ENCODE data around the gene TEAD1.
"Not testable (repeated sequence)": the region's sequence is repeated elsewhere in the genome, so short reads cannot be mapped to it uniquely, and the experiment has no call there.

Gene TEAD1

DNA sequence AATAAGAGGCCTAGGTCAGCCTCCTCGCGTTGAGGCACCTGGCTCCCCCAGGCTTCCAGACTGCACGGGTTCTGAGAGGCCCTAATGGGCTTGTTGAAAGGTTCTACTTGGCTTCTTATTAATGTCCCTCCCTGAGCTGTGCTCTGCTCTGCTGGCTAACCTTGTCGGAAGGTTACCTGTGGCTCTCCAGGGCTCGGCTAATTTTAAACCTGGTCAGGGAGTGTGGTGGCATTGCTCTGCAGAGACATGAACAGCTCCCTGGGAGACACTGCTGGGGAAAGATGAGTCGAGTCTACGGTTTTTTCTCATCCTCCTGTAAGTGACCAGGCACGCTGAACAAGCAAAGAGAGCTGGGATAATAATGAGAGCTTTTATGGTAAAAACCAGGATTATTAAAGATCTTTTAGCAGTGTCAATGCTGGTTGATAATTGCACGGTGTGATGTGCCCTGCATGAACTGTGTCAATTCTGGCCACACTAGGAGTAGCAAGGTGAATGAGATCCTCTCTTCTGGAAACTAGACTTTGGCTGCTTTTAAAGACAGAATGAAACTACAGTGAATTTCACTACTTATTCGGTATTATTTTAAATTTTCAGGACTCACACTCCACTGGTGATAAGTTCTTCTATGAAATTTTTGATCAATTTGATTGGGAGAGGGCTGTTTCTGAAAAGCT, 70.7 kb downstream of the TEAD1 start:
- DNase-seq, result no peak

GRCh38 chr11:12745787-12746186, 71.6 kb downstream of the TEAD1 start:
- no peak for DNase-seq

- DNase-seq, result no peak
Measured at GRCh38 chr11:12746593-12747097, 72.4 kb downstream of the TEAD1 start.

GRCh38 chr11:12748561-12748960, 74.3 kb downstream of the TEAD1 start:
- no peak for DNase-seq

DNA sequence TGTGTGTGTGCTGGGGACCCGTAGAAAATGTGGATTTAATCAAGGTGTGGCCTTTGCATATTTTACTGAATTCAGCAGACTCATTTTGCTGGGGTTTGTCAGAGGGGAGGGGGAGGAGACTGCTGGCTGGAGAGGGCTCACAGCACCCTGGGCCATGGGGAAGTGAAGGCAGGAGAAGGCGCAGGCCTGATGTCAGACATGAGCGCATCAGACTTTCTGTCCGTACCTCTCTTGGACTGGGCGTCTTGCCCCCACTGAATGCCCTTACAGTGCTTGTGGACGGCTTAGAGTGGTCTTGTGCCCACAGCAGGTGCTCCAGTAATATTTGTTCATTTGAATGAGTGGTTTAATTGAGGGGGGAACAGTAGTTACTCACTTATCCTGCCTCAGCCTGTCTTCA, 75.2 kb downstream of the TEAD1 start:
- DNase-seq, result no peak

DNA sequence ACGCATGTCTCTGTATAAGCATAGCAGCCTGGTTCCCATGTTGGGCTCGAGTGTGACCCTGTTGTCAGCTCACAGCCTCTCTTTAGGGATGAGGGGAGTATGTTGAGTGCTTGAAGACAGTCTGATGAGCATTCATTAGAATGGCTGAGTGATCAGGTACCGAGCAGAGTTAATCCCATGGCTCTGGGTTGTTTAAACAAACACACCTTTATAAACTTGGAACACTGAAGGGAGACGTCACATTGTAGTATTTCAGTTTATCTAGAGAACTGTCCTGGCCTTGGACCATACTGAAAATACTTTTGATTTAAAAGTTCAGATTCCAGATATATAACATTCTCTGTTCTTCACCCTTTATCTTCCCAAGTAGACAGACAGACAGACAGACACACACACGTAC, 76.0 kb downstream of the TEAD1 start:
- no peak for DNase-seq

GRCh38 chr11:12752868-12753524, 78.8 kb downstream of the TEAD1 start:
- no peak for DNase-seq

DNA sequence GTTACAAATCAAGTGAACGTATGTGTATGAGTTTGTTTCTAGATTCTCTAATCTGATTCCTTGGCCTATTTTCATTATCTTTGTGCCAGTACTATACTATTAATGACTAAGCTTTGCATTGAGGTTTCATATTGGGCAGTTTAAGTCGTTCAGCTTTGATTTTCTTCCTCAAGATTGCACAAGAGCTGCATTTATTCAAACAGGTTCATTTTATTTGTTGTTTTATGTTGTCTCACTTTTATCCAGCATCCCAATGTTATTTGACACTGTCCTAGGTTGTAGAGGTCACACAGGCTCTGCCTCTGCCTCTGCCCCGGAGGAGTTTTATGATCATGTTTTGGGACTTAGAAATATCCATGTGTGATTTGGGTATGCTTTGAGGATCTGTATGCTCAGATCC, 79.8 kb downstream of the TEAD1 start:
- no peak for DNase-seq

DNA sequence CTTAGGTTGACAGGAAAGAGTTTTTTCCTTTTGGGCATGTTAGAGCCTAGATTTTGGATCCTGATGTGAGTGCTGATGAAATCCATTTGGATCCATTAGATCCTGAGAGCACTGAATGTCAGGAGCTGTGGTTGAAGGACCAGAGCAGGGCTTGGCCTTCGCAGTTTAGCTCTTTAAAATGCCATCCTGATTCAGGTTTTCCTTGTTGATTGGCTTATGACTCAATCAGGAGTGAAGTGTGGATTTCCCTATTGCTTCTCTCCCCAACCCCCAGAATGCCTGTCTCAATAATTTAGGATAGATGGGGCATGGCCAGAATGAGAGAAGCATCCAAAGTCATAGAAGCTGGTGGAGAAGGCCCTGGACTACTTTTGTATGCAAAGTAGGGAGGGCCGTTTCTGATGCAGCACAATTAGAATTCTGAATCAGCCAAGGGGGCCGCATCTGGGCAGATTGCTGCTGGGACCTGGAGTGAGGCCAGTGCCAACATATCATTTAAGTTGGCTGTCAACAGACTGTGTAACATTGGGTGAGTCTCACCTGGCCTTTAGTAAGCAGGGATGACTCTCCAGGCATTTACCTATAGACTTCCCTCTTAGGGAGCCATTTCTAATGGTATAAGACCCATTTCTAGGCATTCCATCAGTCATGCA, 80.5 kb downstream of the TEAD1 start:
- no peak for DNase-seq

GRCh38 chr11:12755510-12756453, 81.6 kb downstream of the TEAD1 start:
- DNase-seq, result no peak

DNA sequence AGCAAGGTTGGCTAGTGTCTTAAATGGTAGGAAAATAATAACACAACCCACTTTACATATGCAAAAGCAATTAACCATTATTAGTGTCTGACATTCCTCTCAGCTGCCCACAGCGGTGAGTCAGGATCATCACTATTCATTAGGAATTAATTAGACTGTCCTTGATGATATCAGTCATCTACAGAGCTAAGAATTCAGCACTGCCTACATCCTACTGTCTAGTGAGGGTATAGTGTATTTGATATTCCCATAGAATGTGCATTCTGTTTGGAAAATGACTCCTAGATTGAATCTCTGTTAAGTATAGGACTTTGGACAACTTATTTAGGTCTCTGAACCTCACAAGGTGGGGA, 82.2 kb downstream of the TEAD1 start:
- no peak for DNase-seq

DNA sequence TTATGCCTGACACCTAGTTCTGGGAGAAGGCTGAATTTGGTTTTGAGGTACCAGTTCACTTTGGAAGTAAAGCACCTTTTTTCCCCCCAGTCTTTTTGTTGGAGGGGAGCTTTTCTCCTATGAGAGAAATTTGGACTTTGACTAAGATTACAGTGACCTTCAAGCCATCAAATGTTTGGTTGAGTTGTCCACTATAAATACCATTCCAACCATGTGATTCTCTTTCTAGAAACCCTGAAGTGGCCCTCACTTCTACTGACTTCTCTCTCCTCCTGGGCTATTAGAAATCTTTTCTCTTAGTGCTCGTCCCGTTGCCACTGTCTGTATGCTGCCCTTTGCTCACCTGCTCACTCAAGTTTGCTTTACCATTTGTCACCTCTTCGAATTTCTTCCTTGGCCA, 82.6 kb downstream of the TEAD1 start:
- no peak for DNase-seq

- no peak for DNase-seq
Measured at GRCh38 chr11:12757416-12757815, 83.2 kb downstream of the TEAD1 start.

DNA sequence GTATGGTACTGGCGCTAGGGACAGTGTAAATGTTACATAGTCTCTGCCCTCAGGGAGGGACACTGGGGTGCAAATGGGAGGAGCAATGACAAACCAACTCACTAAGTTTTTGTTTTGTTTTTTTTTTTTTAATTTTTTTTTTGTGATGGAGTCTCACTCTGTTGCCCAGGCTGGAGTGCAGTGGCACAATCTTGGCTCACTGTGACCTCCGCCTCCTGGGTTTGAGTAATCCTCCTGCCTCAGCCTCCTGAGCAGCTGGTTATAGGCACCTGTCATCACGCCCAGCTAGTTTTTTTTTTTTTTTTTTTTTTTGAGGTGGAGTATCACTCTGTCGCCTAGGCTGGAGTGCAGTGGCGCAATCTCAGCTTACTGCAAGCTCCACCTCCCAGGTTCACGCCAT, 83.9 kb downstream of the TEAD1 start:
- not testable (repeated sequence) for DNase-seq

- no peak for DNase-seq
Measured at GRCh38 chr11:12761029-12761428, 86.8 kb downstream of the TEAD1 start.

- no peak for DNase-seq
Measured at GRCh38 chr11:12762278-12762677, 88.1 kb downstream of the TEAD1 start.

DNA sequence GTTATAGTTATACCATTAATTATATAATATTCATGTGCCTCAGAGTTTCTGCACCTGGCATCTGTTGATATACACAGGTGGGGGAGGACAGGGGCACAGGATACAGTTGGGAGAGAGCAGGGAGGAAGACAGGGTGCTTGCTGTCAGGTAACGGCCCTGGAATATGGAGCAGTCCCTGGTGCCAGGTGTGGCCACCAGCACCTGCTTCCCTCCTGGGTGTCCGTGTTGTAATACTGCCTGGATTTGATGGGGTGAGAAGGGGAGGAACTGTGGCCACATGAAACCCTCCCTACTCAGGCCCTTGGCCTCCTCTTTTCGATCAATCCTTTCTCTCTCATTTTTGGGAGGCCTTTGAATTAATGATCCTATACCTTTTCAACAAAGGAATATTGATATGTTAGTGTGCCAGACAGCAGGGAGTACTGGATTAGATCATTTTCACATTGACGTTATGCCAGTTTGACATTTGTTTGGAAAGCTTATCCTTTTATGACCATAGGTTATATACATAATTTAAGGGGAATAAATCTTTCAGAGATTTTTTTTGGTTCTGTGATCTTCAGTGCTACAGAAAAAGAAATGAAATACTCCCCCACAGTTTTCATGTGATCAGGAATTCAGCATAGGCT, 88.6 kb downstream of the TEAD1 start:
- DNase-seq, result no peak

DNA sequence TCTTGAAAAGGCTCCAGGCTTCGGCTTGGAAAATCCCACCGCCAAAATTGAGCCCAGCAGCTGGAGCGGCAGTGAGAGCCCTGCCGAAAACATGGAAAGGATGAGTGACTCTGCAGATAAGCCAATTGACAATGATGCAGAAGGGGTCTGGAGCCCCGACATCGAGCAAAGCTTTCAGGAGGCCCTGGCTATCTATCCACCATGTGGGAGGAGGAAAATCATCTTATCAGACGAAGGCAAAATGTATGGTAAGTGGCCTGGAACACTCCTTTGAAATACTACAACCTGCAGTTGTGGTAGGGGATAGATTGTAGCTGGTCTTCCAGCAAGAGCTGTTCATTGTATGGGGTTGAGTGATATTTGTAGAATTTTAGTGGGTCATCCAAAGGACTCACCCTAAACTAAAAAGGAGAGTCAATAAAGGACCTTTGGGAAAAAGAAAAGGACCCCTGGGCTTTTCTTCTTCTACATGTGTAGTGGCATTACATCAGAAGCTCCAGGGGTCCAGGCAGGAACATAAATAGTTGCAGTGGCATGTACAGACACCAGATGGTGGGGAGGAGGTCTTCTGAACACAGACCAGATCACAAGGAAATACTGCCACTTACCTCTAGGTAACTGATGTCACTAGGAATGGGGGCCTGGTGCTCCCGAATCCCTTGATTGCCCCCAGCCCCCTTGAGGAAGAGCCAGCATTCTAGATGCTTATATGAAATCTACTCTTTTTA, 90.1 kb downstream of the TEAD1 start:
- DNase-seq, result no peak

- no peak for DNase-seq
Measured at GRCh38 chr11:12765428-12765827, 91.2 kb downstream of the TEAD1 start.

DNA sequence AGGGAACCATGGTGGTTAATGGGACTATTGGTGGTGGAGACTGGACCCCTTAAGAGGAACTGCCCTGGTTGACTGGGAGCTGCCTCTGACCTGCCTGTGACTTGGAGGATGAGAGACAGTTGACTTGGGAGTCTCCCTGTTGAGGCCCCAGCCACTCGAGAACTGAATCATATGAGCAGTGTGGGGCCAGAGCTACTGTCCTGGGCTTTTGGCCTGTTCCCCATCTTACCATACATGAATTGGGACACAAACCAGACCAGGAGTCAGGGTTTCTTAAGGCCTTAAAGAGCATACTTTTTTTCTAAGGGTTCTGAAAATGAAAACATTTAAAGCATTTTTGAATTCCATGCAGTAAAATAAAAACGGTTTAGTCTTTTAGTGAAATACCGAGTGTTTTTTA, 92.8 kb downstream of the TEAD1 start:
- DNase-seq, result no peak

DNA sequence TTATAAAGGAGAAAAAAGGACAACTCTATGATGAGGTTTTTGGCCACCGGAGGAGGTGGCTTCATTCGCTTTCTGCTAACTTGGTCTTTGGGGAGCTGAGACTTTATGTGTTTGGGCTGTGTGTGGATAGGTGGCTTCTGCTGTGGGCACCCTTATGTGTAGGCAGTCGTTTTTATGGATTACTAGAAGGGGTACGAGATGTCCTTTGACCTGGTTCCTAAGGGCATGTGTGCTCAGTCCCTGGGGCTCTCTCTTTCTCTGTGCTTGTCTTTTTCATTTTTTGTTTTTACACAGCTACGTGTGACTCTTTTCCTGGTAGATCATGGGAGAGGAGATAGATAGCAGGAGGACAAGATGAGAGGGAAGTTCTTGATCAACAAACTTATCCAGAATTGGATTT, 93.4 kb downstream of the TEAD1 start:
- DNase-seq, result no peak
